ENCODE results near the gene STIP1.

- TF ChIP-seq EZH2phosphoT487 (IDR thresholded peaks at IDR 0.05; ENCODE audit: borderline replicate concordance, low read length) (no peak), CTCF (conservative IDR thresholded peaks at IDR 0.05; ENCODE audit: low read depth, low read length) (no peak), EZH2 (IDR thresholded peaks at IDR 0.05; ENCODE audit: low read length, unreplicated experiment) (no peak)
These were observed 21.5 kb downstream of the STIP1 start for GRCh38 chr11:64207256-64208085.
